ENCODE data around the gene SPRR4.

- TF ChIP-seq CTCF (IDR thresholded peaks at IDR 0.05; ENCODE audit: poor library complexity, severe bottlenecking) (no peak), EZH2 (IDR thresholded peaks at IDR 0.05; ENCODE audit: borderline replicate concordance, insufficient read depth, low read length, poor library complexity, severe bottlenecking) (no peak), REST (IDR thresholded peaks at IDR 0.05; ENCODE audit: borderline replicate concordance) (no peak)
These were observed 3.2 kb upstream of the SPRR4 start for GRCh38 chr1:152967201-152967600.
